ENCODE data around the gene IGSF3. TPM values are rescaled to one million over a fixed set of nuclear protein-coding genes. Genes with fewer than 3 reads are reported as not detected.

The IGSF3 gene
- polyA plus RNA-seq, 12 donors: 16.2 to 46.5 (median 28.2) TPM; not detected in 1

DNA sequence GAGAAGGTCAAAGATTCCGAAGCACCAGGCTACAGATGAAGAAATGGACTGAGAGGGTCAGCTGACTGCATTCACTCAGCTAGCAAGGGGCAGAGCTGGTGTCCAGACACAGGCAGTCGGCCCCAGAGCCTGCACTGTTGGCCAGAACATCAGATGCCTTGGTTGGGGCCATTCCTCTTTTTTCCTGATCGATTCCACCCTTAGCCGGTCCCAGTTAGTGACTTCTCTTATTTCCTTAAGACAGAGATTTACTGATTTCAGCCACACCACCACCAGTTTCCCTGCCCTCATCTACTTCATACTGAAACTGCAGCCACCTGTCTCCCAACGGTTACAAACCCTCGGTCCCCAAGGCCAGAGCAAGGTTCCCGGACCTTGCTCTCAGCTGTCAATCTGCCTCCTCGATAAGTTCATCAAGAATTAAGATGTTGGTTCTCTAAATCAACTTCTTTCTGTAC is 108.2 kb downstream of the IGSF3 start:
- no peak for DNase-seq

DNA sequence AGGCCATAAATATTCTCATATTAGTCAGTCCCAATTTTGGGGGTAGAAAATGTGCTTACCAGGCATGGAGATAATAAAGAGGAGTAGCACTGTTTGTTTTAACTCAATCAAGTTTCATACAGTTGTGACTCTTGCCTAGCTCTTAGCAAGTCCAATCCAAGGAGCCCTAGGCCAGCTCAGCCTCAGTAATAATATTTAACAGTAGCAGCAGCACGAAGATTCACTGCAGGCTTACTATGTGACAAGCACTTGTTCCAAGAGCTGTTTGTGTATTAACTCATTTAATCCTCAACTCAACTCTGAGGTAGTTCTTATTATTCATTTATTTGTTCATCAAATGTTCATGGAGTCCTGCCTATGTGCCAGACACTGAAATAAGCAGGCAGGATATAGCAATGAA is 109.0 kb downstream of the IGSF3 start:
- DNase-seq: no peak

DNA sequence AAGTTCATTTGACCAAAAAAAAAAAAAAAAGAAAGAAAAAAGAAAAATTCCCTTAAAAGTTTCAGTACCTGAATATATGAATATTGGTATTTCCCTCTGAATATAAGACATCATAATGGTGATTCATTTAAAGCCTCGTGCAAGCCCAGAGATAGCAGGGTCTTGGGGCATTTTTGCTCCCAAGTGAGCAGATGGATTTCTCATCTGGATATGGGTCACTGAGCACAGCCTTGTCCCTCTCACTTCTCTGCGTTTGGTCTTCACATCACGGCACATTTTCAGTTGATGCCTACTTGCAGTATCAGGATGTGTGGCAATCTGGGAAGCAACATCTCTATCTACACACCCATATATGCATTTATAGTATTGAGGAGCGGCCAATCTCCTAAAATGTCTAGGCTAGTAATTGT is 109.4 kb downstream of the IGSF3 start:
- no peak for DNase-seq

DNA sequence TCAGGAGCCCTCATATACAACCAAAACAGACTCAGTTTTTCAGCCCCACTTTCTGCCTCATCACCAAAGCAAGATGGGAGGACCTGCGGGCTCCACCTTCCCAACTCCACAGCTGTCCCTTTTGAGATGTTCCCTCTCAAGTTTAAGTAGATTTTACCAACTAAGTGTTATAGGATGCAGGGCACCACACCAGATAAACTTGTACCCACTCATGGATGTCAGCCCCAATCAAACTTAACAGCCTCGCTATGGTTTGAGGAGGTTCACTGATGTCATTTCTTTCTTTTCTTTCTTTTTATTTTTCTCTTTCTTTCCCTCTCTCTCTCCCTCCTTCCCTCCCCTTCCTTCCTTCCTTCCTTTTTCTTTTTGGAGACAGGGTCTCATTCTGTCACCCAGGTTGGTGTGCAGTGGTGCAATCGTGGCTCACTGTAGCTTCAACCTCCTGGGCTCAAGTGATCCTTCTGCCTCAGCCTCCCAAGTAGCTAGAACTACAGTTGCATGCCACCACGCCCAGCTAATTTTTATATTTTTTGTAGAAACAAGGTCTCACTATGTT is 110.1 kb downstream of the IGSF3 start:
- DNase-seq: no peak

DNA sequence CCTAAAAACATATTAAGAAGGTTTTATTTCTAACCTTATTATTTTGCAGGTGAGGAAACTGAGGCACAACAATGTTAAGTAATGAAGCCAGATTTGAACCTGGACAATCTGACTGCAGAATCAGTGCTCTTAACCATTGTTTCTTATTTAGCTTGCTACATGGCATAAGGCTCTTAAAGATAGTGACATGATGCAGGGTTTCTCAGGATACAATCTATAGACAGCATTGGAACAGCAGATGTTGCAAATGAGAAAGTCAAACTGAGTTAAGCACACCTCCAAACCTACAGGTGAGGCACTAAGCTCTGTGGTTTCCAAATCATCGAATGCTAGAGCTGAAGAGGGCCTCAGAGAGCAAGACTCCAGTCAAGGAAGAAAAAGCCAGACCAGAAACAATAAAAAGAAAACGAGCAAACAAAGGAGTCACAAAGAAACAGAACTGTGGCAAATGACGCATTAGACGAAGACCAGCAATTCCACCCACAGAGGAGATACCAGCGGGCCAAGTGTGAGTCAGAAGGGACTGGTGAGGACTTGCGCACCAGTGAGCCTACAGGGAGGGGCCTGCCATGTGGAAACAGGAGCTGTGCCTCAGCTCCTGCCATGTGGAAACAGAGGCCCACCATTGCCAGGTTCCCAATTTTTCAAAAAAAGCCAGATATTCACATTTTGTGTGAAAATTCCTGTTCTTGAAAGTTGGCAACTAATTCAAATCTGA is 111.1 kb downstream of the IGSF3 start:
- DNase-seq: no peak

DNA sequence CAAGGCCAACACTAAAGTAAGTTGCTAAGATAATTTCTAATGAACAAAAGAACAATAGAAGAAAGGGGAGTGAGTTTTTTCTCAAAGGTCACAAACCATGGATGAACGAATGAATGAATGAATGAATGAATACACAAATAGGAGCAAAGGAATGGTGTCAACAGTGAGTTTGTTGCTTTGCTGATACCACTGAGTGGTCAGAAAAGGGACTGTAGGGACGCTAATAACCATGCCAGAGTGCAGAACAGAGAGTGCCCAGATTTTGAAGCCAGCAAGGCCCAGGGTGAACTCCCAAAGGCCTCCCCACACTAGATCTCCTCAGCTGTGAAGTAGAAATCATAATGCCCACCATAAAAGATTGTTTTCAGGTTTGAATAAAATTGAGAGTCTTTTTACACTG is 112.6 kb downstream of the IGSF3 start:
- DNase-seq: no peak

DNA sequence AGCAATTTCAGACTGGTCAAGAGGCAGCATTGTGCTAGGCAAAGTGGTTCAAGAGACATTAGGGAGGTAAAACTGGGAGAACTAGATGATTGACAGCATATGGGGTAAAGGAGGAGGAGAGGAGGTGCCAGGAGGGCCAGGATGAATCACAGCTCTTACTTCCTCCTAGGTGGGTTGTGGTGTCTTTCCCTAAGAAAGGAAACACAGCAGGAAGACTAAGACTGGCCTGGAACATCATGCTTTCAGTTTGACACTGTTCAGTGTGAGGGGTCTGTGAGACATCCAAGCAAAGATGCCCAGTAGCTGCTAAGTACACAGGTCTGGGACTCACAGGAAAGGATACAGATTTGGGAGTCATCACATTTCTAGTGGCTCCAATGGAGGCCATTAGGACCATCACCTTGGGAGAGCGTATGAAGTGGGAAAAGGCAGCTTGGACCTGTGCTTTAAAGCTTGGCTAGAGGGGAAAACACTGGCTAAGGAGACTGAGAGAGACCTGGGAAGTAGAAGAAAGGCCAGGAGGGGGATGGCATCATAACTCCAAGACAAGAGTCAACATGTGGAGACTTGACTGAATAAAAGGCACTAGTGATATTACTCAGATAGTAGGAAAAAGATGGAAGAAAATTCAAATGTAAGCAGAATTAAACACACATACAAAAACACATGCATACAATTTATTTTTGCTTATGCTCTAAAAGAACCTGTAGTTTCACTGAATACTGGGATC is 114.0 kb downstream of the IGSF3 start:
- no peak for DNase-seq

DNA sequence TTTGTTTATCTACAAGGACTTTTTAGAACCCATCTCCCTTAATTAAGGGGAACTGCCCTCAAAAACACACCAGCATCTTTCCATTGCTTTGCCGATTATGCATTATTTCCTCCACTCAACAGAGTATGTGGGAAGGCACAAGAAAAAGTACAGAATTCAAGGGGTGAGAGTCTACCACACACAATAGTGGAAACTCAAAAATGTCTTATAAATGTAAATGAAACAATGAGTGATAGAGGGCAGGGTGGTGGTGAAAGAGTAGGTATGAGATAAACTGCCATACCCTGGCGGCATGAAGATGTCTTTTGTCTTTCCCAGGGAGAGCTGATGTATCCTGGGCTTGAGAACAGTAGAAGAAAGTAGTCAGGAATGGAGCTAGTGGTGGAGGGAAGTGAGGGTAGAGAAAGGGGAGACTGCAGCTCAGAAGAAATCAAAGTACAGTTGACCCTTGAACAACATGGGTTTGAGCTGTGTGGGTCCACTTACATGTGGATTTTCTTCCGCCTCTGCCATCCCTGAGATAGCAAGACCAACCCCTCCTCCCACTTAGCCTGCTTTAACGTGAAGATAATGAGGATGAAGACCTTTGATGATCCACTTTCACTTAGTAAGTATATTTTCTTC is 121.1 kb downstream of the IGSF3 start:
- DNase-seq: no peak

DNA sequence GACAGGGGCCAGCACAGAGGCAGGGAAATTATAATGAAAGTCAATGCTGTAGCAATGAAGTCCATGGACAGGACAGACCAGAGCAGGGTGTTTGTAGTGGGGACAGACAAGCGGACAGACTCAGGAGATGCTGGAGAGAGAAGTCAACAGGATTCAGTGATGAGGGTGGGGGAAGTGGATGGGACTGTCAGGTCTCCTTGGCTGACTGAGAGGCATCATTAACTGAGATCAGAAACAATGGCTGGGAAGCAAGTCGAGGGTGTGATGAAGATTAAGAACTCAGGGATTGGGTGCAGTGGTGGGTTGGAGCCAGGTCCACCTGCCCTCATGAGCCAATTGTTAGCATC is 122.2 kb downstream of the IGSF3 start:
- no peak for DNase-seq

DNA sequence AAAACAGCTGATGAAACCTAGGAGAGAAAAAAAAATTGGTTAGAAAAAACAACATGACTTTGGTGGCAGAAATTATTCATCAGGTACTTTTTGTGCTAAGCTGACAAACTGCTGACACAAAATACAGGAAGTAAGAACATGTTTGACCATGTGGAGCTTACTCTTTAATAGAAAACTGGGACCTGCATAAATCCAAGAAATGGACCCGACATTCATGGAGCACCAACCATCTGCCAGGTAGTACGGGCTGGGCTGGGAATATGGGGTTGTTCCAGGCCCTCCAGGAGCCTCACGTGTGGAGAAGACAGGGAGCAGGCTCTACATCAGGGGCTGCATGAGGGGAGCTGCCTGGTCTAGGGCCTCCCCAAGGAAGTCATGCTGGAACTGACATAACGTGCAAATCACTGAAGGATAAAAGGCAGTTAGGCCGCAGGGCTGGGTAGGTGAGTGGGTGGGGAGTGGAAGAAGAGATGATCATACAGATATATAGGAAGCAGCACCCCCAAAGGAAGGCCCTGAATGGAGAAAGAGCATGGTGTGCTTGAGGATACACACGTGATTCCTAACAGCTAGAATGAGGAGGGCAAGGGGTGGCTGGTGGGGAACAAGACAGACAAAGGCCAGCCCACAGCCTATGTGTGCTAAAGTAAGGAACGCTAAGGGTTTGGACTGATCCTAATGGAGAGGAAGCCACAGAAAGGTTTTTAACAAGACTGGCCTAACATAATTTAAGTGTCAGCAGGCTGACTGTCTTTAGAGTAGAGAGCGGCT is 122.8 kb downstream of the IGSF3 start:
- no peak for DNase-seq

DNA sequence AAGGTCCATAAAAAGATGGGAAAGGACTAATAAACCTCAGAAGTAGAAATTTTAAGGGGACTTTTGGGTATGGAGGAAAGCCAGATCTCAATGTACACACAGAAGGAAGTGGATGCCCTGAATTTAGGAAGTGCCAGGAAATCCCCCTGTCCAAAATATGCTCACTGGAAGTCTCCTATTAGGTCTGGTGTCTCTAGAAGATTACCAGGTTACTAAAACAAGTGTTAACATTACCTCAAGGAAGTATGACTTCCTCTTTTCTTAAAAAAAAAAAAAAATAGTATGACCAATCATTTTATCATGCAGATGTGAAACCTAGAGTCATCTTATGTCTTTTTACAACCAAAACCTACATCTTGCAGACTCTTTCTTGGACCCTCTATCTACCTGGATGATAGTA is 127.4 kb downstream of the IGSF3 start:
- DNase-seq: no peak

DNA sequence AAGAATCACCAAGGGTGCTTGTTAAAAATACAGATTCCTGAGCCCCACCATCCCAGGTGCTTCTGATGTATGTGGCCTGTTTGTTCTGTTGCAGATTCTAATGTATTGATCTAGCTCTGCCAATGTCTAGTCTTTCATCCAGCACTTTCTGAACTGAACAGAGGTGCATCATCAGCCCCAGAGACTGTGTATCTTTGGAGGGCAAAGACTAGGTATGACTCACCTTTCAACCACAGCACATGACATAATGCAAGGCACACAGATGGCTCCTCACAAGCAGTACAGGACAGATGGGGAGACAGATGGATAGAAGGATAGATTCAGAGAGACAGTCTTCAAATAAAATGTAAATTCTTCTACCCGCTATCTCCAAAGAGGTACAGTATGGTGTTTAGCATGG is 129.0 kb downstream of the IGSF3 start:
- no peak for DNase-seq

DNA sequence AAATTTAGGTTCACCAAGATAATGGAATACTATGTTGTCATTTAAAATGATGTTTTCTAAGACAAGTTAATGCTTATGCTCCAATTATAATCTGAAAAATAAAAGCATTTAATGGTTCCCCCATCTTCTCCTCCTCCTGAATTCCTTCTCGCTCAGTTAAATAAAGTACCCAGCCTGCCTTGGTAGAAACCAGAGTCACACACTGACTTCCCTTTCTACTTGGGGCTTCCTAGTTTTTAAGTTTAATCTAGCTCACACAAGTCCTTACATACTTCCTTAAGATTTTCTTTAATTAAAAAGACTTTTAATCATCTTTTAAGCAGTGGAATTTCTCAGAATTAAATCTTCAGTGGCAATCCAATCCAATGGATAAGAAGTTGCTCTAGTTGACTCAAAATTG is 129.6 kb downstream of the IGSF3 start:
- DNase-seq: no peak

DNA sequence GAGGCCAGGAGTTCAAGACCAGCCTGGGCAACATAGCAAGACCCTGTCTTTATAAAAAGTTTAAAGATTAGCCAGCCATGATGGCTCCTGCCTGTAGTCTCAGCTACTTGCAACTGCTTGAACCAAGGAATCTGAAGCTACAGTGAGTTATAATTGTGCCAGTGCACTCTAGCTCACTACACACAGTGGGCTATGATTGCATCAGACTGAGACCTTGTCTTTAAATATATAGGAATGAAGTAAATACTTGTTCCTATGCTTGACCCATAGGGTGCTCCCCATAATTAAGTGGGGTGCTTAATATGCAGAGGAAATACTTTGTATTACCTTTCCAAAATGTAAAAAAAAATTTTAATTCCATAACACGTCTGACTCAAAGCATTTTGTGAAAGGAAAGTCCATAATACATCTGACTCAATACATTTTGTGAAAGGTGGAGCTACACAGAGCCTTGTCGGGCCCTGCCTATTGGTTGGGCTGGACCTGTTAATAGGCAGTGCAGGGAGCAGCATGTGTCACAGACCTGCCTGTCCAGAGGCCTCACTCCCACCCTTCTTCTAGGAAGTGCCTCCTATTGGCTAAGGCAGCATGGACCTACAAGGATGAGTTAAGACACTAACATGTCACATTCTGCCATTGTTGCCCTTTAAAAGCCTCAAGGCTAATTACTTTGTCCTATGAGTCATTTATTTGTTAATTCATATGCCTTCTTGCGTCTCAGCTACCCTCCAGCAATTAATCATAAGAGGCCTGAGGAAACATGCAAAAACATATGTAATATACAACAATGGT is 130.3 kb downstream of the IGSF3 start:
- no peak for DNase-seq

DNA sequence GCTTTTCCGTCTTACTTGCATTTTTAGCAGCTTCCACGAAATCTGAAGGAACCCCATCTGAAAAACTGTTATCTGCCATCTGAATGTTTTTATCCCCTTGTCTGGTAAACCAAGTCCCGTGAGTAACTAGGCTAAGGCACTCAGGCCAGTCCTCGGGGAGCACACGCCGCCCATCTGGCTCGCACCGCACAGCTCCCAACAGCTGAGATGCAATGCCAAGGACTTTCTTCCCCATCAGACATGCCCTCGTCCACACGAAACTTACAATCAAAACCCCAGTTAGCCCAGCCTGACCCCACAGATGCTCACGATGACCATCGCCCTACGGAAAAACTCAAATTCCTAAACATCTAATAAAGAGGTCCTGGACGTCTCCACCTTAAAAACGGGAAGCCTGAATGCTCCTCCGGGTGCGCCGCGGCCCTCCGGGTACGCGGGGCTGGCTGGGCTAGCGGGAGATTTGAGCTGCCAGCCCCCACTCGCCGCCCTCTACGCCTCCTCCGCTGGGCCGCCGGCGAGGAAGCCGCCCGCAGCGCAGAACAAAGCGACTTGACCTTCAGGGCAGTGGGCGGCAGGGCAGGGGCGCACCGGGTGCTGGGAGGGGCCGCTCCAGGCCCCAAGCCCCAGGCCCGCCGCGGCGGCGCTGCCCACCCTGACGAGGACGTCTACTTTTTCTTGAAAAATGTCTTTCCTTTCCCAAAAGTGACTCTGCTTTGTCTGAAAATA is 133.4 kb downstream of the IGSF3 start:
- no peak for DNase-seq

DNA sequence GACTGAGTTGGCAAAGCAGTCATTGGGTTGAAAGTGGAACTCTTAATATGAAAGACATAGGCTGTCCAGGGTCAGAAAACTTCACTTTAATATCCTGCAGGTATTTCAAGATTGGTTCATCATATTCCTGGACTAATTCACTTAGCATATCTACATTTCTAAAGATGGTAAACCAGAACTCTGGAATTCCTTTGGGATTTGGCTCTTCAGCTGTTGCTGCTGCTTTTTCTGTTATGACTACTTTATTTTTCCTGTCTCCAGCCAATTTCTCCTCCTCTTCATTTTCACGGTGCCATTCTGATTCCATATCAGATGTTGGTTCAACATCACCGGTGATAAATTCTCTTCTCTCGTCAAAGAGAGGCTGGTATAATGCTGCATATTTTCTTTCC is 134.1 kb downstream of the IGSF3 start:
- no peak for DNase-seq

DNA sequence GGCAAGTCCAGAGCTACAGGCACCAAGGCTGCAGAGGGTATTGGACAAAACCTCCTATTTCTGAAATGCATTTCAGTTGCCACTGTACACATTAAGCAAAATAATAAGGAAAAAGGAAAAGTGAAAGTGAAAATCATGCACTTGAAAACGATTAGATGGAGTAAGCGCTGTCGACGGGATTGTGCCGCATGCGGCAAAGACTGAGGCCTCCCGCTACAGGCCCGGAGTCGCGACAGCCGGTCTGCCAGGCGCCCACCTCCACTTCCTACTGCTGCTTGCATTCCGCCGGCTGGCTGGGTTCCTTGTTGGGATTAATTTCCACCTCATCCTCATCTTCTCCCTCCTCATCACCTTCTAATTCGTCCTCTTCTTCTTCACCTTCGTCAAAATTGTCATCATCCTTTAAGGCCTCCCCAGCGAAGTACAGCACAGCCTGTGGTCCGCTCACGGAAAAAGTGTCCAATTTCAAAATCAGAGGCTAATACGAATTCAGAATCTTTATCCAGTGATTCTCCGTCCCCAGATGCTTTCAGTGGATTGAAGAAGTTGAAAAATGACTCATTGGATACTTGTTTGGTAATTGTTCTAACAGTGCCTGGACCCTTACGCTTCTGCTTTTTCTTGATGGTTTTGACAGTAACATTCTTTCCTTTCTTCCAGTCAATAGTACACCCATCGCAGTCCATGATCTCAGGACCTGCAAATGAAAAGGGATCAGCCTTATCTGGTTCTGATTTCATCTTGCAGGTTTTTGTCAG is 134.7 kb downstream of the IGSF3 start:
- DNase-seq: no peak

DNA sequence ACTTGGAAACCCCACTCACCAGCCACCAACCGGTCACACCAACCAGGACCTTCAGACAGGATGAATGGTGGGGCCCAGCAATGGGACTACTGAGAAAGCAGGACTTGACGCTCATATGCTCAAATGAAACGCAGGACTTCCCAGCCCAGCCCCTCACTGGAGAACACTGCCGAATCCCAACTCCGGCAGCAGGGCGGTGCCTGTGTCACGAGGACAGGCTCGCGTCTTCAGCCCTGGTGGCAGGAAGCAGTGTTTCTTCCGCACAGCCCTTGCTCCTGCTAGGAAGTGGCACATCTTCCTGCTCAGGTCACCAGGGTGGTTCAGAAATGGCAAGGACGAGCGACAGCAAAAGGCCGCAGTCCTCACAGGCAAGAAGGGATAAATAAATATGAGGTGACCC is 135.6 kb downstream of the IGSF3 start:
- DNase-seq: no peak

DNA sequence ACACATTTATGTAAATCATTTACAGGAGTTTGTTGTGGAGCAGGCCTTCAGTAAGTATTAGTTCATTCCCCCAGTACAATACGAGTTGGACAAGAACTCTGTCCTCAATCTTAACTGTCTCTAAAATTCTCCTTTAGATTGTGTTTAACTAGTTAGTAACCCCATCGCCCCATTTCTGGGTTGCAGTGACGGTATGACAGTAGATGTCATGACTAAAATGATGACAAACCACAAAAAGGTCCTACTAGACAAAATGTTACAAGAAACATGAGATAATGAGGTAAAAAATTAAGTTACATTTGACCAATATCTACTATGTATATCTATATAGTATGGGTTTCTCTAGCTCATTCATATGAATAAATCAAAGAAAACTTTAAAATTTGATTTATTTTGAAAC is 137.9 kb downstream of the IGSF3 start:
- DNase-seq: no peak

DNA sequence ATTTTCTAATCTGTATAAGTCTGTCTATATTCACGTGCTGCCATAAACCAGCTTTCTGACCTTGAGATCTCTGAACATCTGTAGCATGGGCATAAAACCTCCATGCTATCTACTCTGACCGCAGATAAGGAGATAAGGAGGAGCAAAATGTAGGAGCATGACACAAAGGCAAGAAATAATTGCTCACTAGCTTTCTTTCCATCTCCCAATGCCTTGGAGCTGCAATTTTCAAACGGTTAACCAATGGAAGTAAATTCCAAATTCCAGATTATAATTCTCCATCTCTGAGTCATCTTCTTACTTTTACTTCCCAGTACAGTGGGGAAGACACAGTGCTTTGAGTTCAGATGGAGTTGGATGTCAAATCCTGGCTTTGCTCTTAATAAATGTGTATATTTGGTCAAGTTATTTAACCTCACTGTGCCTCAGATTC is 138.3 kb downstream of the IGSF3 start:
- no peak for DNase-seq
